ENCODE measurements around the gene LRRC46.

Gene LRRC46

DNA sequence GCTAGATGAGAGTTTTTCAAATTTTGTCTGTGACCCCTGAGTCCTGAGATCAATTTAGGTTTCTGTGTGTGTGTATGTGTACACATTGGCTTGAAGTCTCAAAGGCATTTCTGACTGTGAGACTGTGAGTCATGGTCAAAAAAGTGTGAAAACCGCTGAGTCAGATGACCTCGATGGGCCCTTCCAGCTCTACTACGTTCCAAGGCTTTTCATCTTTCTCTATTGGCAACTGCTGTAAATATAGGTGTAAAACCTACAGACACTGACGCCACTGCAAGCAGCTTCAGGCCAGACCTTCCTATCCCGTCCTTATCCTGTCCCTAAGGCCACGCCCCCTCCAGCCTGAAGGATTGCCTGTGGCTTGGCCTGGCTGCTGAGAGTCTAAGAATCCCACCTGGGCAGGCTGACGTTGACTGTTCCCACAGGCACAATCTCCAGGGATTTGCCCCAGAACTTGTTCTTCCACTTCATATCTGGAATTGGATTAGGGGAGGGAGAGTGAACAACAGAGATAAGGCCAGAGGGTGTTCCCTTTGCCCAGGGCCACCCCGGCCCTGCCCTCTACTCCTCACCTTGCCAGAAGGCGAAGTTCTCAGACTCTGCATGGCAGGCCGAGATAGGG, 21.2 kb upstream of the LRRC46 start:
- DNase-seq: peak; percentile 55

DNA sequence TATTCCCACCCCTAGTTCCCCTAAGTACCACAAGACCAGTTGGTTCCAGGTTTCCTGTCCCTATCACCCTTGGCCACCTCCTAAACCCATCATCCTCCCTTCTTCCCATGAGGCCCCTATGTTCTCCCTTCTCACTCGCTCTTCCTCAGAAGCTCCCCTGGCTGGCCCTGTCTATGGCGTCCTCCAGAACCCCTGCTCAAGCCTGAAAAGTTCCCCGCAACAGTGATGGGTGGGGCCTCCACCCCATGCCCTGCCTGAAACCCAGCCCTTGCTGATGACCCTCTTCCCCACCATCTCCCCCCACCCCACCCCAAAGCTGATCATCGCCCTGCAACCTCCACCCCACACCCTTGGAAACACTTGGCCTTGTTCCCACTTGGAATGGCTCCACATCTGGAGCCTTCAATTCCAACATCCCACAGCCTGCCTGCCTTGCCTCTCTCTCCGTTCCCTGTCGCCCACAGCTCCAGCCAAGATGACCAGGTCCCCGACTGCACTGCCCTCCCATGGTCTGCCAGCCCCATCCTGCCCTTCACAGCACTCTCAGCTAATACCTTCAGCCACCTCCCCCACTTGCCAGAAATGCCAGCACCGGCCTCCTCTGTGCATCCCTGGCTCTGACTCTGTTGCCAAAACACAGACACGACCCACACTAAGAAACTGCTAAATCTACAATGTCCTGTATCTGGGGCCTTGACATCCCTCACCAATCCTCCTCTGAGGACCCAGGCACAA, 20.4 kb upstream of the LRRC46 start:
- no peak for DNase-seq

- DNase-seq: no peak
These were observed 19.8 kb upstream of the LRRC46 start for GRCh38 chr17:47811709-47812108.

DNA sequence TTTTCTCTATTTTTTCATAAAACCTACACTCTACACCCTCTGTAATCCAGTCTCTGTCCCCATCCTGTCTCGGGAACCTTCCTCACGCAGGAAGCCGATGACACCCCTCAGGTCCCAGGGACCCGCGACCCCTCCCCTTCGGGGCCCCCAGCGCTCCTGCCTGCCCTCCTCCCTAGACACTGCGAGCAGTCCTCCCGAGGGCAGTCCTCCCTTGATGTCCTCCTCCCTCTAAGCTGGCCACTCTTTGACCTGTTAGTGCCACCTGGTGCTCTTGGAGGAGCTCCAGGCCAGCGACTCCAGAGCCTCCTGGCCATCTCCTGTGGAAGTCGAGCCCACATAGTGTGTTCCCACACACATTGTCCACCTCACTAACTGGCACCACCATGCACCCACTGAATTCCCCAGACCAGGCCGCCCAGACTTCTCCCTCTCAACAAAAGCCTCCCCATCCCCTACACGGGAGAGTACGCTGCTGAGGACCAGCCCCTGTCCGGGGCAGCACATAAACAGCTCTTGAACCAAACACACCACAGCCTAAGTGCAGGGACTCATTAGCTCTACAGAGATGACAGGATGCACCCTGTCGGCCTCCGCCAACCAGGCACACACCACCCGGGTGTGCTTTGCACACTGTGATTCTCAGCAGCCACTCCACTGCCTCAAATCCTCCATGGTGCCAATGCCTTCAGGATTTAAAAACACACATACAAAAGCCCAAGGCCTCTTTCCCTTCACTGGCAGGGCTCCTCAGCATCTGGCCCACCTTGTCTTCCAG, 19.1 kb upstream of the LRRC46 start:
- DNase-seq: no peak

DNA sequence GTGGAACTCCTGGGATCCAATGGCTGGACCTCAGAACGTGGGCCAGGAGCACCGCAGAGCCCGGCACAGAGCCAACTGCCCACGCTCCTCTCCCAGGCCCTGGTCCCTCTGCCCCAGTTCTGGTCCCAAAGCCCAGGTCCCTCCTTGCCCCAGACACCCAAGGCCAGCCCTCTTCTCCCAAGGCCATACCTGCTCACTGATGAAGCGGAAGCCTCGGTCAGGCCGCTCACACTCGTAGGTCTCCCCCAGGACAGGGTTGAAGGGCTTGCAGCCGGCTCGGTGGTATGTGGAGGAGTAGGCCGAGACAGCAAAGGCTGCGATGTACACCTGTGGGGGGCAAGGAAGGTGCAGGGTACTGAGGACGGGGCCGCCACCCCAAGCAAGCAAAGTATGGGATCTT, 18.4 kb upstream of the LRRC46 start:
- DNase-seq: no peak

DNA sequence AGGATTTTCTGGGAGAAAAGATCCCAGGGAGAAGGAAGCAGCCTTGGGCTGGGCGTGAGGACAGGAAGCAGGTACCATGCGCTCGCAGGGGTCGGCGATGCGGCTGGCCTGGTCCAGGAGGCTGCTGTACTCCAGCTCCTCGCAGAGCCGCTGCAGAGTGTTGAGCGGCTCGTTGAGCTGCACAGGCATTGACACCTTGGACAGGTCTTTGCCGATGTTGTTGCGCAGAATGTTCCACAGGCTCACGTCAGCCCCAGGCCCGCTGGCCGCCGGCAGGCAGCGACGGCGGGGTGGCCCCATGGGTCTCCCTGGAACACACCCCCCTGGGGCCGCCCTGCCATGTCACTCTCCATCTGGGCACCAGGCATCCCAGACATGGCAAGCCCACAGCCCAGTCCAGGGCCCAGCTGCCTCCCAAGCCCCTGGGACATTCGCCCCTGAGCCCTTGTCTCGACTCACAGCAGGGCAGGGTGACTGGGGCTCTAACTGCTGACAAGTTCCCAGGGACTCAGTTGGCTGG, 17.9 kb upstream of the LRRC46 start:
- DNase-seq: no peak

DNA sequence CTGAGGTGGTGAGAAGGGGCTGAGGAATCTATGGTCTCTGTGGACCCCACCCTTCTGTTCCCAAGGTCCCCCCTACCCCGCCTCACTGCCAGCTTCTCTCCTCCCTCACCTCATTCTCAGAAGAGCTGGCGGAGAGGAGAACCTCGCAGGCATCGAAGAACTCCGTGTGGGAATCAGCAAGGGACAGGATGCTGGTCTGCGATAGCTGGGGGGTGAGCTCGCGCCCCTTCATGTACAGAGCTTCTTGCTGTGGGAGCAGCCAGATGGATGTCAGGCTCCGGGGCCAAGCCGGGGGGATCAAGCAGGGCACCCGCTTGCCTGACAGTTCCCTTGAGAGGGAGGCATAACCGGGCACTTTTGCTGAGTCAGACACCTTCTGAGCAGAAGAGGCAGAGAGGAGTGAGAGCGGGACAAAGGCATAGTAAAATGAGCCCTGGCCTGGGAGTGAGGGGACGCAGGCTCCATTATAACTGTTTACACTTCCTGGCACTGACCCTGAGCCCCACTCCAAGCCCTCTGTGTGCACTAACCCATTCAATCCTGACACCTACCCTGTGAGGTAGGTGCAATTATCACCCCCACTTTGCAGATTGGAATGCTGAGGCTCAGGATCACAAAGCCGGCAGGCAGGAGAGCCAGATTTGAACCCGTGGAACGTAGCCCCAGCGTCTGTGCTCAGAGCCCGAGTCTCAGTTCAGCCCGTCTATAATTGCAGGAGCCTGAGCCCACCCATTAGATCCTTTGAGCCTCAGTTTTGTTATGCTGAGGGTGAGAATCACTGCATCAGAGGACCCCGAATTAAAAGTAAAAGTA, 16.2 kb upstream of the LRRC46 start:
- no peak for DNase-seq

- no peak for DNase-seq
These were observed 15.2 kb upstream of the LRRC46 start for GRCh38 chr17:47816111-47816735.

DNA sequence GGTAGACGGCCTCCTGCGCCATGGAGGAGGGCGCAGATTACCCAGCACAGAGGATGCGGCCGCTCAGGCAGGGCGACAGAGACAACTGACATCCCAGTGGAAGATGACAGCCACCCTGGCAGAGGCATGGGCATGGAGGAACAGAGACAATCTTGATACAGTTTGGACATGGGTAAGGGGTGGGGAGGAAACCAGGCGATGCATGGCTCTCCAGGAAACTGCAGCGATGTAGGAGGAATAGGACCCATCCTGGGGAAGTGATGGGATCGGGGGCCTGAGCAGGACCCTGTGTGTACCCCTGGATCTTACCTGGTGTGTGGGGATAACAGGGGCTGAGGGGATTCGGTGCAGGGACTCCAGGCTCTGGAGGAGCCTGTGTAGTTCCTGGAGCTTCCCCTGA, 14.5 kb upstream of the LRRC46 start:
- no peak for DNase-seq

- no peak for DNase-seq
These were observed 13.3 kb upstream of the LRRC46 start for GRCh38 chr17:47818002-47818695.

GRCh38 chr17:47819475-47819874, 12.0 kb upstream of the LRRC46 start:
- DNase-seq: no peak

- DNase-seq: no peak
These were observed 11.3 kb upstream of the LRRC46 start for GRCh38 chr17:47820033-47820789.

- no peak for DNase-seq
These were observed 10.4 kb upstream of the LRRC46 start for GRCh38 chr17:47821031-47821423.

DNA sequence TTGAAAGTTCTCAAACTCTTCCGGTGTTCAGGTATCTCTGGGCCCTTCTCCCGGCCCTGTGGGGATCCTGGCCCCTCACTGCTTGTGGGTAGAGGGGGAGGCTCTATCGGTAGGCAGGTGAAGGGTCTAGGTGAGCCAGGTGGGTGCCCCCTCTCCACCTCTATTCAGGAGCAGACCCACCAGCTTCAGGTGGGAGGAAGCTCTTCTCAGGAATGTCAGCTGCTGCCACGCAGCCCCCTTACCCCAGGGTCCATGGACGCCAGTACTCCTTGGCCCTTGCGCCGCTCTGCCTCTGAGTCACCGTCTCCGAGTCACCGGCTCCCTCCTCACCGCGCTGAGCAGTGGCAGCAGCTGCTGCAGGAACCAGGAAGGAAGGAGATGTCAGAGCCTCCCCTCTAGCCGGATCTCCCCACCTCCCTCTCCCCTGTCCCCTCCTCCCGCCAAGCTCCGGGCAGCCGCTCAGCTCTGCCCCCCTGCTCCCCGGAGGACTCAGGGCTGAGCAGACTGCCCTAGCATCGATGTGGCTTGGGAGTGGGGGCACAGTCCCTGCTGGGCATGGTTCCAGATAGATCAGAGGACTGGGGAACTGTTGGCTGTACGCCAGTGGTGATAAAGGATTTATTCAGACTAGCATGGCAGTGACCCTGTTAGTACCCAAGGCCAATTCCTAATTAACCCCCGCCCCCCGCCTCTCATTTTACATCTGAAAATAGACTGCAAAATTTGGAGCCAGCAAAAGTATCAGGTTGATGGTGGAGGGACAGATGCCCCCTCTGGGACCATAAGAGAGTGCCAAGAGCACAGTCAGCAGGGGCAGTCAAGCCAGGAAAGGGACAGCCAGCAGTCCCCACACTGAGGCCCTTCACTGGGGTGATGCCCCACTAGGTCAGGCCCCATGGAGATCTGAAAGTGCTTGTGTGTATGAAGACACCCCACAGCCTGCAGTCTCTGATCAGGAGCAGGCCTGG, 9.8 kb upstream of the LRRC46 start, which contains the start of gene OSBPL7:
Gene OSBPL7 (minus strand): TSS at position 371 of the 968 bp plus-strand sequence. CDS start 1,516 bp downstream, outside the sequence.
- peak; percentile 88 for DNase-seq

DNA sequence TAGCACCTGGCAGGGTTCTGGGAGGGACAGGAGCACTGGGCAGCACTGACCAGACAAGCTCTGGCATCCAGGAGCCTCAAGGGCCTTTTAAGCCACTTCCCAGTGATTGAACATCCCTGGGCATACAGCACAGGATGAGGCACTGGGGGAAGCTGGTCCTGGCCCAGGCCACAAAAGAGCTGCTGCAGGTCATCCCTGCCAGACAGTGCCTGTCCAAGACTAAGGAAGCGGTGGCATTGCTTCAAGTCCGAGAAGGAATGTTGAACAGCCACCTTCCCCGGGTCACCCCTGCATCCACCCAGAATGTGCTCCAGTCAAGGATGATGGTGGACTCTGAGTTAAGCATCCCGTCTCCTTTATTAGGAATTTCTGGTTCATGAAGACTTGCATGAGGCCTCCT, 8.7 kb upstream of the LRRC46 start:
- DNase-seq: no peak

GRCh38 chr17:47823519-47823918, 8.0 kb upstream of the LRRC46 start:
- no peak for DNase-seq

DNA sequence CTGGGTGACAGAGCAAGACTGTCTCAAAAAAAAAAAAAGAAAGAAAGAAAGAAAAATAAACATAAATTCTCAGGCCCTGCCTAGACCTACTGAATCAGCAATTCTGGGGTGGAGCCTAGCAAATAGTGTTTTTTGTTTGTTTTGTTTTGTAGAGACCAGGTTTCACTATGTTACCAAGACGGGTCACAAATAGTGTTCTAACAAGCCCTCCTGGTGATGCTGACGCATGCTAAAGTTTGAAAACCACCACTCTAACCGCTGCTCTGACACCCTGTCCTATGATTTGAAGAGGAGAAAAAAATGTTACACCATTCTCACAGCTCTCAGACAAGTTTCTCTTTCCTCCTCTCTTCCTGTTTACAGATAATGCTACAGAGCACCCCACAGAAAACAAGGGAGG, 1.6 kb upstream of the LRRC46 start:
- DNase-seq: peak; percentile 90

GRCh38 chr17:47830396-47831002, 971 bp upstream of the LRRC46 start:
- DNase-seq: no peak

DNA sequence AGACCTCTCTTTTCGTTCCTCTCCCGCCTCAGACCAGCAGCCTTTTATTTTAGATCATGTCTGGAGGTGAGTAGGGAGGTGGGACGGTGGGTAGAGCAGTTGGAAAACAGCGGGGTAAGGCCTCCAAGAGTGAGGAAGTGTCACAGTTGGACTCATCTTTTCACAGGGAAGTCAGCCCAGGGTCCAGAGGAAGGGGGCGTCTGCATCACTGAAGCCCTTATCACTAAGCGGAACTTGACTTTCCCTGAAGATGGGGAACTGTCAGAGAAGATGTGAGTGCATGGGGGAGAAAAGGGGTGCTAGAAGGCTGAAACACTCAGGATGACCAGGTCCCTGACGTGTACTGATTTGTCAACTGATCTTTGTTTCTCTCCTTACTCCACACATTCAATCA, 461 bp downstream of the LRRC46 start:
- DNase-seq: no peak
